ENCODE results near the gene YAP1.

GRCh38 chr11:102081313-102081712 is 28.9 kb upstream of the YAP1 start:
- TF ChIP-seq, protein P1, sequence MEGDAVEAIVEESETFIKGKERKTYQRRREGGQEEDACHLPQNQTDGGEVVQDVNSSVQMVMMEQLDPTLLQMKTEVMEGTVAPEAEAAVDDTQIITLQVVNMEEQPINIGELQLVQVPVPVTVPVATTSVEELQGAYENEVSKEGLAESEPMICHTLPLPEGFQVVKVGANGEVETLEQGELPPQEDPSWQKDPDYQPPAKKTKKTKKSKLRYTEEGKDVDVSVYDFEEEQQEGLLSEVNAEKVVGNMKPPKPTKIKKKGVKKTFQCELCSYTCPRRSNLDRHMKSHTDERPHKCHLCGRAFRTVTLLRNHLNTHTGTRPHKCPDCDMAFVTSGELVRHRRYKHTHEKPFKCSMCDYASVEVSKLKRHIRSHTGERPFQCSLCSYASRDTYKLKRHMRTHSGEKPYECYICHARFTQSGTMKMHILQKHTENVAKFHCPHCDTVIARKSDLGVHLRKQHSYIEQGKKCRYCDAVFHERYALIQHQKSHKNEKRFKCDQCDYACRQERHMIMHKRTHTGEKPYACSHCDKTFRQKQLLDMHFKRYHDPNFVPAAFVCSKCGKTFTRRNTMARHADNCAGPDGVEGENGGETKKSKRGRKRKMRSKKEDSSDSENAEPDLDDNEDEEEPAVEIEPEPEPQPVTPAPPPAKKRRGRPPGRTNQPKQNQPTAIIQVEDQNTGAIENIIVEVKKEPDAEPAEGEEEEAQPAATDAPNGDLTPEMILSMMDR (IDR thresholded peaks at IDR 0.05; ENCODE audit: low read depth, low read length, missing input control), result no peak
- no peak for TF ChIP-seq ZBTB33 (IDR thresholded peaks at IDR 0.05)

Data from liver (tissue), 2 donors.